ENCODE measurements around the gene GUCY1A2. TPM values are rescaled to one million over a fixed set of nuclear protein-coding genes. Genes with fewer than 3 reads are reported as not detected.

GUCY1A2 gene
- total RNA-seq, 4 donors from 2014 or later = 0.49 to 2.4 (median 1.3) TPM

DNA sequence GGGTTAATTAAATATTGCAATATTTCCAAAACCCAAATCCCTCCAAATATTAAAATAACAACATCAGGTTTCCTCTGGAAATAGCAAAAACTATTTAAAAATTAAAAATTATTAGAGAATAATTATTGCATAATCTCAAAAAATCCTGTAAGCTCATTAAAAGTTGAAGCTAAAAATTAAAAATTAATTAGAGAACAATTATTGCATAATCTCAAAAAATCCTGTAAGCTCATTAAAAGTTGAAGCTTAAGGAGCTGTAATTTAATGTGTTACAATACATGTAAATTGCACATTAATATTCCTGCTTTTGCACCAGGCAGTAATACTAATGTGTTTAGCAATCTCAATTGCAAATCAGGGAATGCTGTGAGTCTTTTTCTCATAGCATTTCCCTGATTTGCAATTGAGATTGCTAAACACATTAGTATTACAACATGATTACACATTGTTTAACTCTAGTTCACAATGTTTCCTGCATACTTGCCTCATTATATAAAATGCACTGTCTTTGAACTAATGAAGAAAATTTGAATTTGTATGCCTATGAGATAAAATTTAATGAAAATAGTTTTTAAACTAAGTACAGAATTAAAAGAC lies 247.7 kb downstream of the GUCY1A2 start:
- no peak for DNase-seq (ENCODE audit: low spot score in 2 of 2)
- intact Hi-C loops (cut with DNase I; ENCODE audit: low total_unique reads) = no loop called here
- no peak overlapping the region for H3K4me3 ChIP-seq (ENCODE audit: low read depth, poor library complexity, severe bottlenecking)
- TF ChIP-seq POLR2A (IDR thresholded peaks at IDR 0.05) = no peak
- TF ChIP-seq, protein P1, sequence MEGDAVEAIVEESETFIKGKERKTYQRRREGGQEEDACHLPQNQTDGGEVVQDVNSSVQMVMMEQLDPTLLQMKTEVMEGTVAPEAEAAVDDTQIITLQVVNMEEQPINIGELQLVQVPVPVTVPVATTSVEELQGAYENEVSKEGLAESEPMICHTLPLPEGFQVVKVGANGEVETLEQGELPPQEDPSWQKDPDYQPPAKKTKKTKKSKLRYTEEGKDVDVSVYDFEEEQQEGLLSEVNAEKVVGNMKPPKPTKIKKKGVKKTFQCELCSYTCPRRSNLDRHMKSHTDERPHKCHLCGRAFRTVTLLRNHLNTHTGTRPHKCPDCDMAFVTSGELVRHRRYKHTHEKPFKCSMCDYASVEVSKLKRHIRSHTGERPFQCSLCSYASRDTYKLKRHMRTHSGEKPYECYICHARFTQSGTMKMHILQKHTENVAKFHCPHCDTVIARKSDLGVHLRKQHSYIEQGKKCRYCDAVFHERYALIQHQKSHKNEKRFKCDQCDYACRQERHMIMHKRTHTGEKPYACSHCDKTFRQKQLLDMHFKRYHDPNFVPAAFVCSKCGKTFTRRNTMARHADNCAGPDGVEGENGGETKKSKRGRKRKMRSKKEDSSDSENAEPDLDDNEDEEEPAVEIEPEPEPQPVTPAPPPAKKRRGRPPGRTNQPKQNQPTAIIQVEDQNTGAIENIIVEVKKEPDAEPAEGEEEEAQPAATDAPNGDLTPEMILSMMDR (IDR thresholded peaks at IDR 0.05) = no peak

GRCh38 chr11:106765469-106766258 lies 252.6 kb downstream of the GUCY1A2 start:
- DNase-seq (ENCODE audit: low spot score in 2 of 2) = no peak
- 68 to 73% methylated on average over 2 of the region's 2 CpGs for WGBS, 2 donors

GRCh38 chr11:106763501-106763900 lies 254.8 kb downstream of the GUCY1A2 start:
- 78 to 80% methylated on average over 3 of the region's 3 CpGs for WGBS, 2 donors
- intact Hi-C loops (cut with DNase I; ENCODE audit: low total_unique reads) = no loop called here
- no peak overlapping the region for H3K4me3 ChIP-seq (ENCODE audit: low read depth, poor library complexity, severe bottlenecking)
- DNase-seq (ENCODE audit: low spot score in 2 of 2) = no peak
- TF ChIP-seq, protein P1 (IDR thresholded peaks at IDR 0.05) = no peak
- TF ChIP-seq POLR2A (IDR thresholded peaks at IDR 0.05) = no peak

More at GRCh38 chr11:106765469-106766258, 252.6 kb downstream of the GUCY1A2 start:
- intact Hi-C loops (cut with DNase I; ENCODE audit: low total_unique reads) = no loop called here
- no peak for TF ChIP-seq POLR2A (IDR thresholded peaks at IDR 0.05)
- TF ChIP-seq, protein P1 (IDR thresholded peaks at IDR 0.05) = no peak
- no peak overlapping the region for H3K4me3 ChIP-seq (ENCODE audit: low read depth, poor library complexity, severe bottlenecking)

- intact Hi-C loops (cut with DNase I; ENCODE audit: low total_unique reads) = no loop called here
- 93 to 97% methylated on average over 1 of the region's 1 CpG for WGBS, 2 donors
- H3K4me3 ChIP-seq (ENCODE audit: low read depth, poor library complexity, severe bottlenecking) = no peak overlapping the region
- no peak for DNase-seq (ENCODE audit: low spot score in 2 of 2)
- TF ChIP-seq, protein P1 (IDR thresholded peaks at IDR 0.05) = no peak
- no peak for TF ChIP-seq POLR2A (IDR thresholded peaks at IDR 0.05)
These were observed 256.5 kb downstream of the GUCY1A2 start for GRCh38 chr11:106761745-106762144.

- TF ChIP-seq POLR2A (IDR thresholded peaks at IDR 0.05) = no peak
- TF ChIP-seq, protein P1 (IDR thresholded peaks at IDR 0.05) = no peak
- no peak for DNase-seq (ENCODE audit: low spot score in 2 of 2)
- intact Hi-C loops (cut with DNase I; ENCODE audit: low total_unique reads) = no loop called here
- WGBS, 2 donors = 0 to 7% methylated on average over 1 of the region's 1 CpG
- no peak overlapping the region for H3K4me3 ChIP-seq (ENCODE audit: low read depth, poor library complexity, severe bottlenecking)
These were observed 257.0 kb downstream of the GUCY1A2 start for GRCh38 chr11:106761240-106761639.
